ENCODE measurements around the gene CACNA2D1.

CACNA2D1 gene

DNA sequence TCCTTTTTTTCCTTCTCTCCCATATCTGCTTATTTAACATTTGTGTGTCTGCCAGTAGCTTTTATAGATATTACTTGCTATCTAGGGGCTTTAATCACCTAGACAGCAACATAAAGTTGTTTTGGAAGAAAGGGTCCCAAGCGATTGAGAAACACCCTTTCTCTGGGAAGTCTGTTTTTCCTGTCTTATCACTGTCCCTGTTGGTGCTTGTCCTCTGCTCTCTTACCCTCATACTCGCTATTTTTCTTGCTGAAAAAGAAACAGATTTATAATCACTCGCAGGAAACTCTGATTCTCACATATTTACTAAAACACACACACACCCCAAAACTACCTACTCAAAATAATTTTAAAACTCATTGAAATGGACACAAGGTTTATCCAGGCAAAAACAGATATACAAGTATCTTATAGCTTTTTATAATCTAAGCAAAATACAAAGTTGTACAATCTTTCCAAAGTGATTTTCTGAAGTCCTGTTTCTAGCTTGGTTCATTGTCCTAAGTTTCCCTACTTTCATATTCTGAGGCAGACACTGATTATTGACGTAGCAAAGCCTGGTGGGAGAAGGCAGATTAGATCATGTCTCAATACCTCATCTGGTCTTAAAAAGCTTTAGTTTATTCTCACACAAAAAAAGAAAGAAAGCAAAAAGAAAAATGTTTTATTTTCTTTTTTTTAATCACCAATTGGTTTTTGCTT is 157.3 kb downstream of the CACNA2D1 start:
- TF ChIP-seq, protein P1, sequence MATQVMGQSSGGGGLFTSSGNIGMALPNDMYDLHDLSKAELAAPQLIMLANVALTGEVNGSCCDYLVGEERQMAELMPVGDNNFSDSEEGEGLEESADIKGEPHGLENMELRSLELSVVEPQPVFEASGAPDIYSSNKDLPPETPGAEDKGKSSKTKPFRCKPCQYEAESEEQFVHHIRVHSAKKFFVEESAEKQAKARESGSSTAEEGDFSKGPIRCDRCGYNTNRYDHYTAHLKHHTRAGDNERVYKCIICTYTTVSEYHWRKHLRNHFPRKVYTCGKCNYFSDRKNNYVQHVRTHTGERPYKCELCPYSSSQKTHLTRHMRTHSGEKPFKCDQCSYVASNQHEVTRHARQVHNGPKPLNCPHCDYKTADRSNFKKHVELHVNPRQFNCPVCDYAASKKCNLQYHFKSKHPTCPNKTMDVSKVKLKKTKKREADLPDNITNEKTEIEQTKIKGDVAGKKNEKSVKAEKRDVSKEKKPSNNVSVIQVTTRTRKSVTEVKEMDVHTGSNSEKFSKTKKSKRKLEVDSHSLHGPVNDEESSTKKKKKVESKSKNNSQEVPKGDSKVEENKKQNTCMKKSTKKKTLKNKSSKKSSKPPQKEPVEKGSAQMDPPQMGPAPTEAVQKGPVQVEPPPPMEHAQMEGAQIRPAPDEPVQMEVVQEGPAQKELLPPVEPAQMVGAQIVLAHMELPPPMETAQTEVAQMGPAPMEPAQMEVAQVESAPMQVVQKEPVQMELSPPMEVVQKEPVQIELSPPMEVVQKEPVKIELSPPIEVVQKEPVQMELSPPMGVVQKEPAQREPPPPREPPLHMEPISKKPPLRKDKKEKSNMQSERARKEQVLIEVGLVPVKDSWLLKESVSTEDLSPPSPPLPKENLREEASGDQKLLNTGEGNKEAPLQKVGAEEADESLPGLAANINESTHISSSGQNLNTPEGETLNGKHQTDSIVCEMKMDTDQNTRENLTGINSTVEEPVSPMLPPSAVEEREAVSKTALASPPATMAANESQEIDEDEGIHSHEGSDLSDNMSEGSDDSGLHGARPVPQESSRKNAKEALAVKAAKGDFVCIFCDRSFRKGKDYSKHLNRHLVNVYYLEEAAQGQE (IDR thresholded peaks at IDR 0.05; ENCODE audit: insufficient read depth in 1 of 2, low read depth in 2 of 2, low read length in 2 of 2), result no peak
- TF ChIP-seq SIN3A (IDR thresholded peaks at IDR 0.05; ENCODE audit: borderline replicate concordance, insufficient read depth, low read length) (no peak), POLR2AphosphoS5 (IDR thresholded peaks at IDR 0.05; ENCODE audit: low read depth, low read length) (no peak), FOXP2 (optimal IDR thresholded peaks at IDR 0.05; ENCODE audit: borderline replicate concordance, extremely low read depth, extremely low read length, insufficient read depth) (no peak), TAF1 (IDR thresholded peaks at IDR 0.05; ENCODE audit: borderline replicate concordance, insufficient read depth, low read length) (no peak)

DNA sequence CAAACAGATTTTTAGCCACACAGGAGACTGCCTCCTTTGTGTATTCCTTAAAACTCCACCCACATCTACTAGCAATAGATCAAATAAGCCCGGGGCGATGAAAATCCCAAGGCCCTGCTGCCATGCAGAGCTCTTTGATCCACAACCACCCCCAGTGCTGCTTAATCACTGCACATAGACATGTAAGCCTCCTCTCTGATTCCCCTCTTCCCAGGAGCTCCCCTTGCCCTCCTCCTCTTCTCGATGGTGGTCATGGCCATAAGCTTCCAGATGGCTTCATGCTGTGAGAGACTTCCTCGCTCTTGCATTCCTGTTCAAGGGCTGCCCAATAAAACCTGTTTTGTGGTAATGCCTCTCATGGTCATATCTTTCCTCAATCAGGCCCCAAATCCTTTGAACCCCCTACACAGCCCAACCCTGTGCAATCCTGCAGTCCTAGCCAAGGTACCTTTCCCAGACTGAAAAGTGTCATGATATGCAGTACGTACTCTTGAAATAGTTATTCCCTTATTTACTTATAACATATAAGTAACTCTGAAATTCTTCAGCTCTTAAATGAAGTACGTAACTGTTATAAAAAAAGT is 158.5 kb downstream of the CACNA2D1 start:
- TF ChIP-seq FOXP2 (optimal IDR thresholded peaks at IDR 0.05; ENCODE audit: borderline replicate concordance, extremely low read depth, extremely low read length, insufficient read depth) (no peak), POLR2AphosphoS5 (IDR thresholded peaks at IDR 0.05; ENCODE audit: low read depth, low read length) (no peak), SIN3A (IDR thresholded peaks at IDR 0.05; ENCODE audit: borderline replicate concordance, insufficient read depth, low read length) (no peak)
- TF ChIP-seq, protein P1 (IDR thresholded peaks at IDR 0.05; ENCODE audit: insufficient read depth in 1 of 2, low read depth in 2 of 2, low read length in 2 of 2), result no peak

DNA sequence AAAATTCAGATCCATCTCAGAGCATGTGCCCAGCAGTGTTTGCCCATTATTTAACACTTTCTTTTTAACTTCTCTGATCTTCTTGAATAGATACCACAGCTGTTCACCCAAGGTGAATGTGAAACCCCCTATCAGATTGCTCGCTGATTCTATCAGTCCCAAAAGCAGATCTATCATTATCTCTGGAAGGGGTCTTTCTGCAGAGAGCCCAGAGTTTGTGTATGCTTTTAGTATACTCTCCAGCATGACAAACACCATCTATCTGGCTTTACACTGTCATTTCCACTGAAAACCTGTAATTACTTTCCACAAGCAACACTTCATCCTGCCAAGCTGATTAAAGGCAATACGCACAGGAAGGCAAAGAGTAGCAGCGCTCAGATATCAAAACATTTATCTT is 168.2 kb downstream of the CACNA2D1 start:
- TF ChIP-seq FOXP2 (optimal IDR thresholded peaks at IDR 0.05; ENCODE audit: borderline replicate concordance, extremely low read depth, extremely low read length, insufficient read depth), result no peak
- TF ChIP-seq SIN3A (IDR thresholded peaks at IDR 0.05; ENCODE audit: borderline replicate concordance, insufficient read depth, low read length), result no peak
- TF ChIP-seq, protein P1 (IDR thresholded peaks at IDR 0.05; ENCODE audit: insufficient read depth in 1 of 2, low read depth in 2 of 2, low read length in 2 of 2), result no peak
- no peak for TF ChIP-seq POLR2AphosphoS5 (IDR thresholded peaks at IDR 0.05; ENCODE audit: low read depth, low read length)
- TF ChIP-seq TAF1 (IDR thresholded peaks at IDR 0.05; ENCODE audit: borderline replicate concordance, insufficient read depth, low read length), result no peak

DNA sequence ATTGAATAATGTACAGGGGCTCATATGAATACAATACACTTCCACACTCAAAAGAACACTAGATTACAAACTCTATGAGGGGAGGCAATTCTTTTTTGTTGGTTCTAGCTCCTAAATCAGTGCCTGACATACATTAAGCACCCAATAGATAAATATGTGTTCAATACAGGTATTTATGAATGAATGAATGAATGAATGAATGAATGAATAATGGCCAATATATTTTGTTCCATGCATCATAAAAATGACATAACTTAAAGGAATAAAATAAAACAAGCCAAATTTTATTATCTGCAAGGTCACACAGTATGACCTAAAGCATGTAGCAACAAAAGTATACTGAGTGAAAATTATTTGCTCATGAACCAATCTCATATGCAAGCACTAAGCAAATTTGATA is 168.9 kb downstream of the CACNA2D1 start:
- TF ChIP-seq POLR2AphosphoS5 (IDR thresholded peaks at IDR 0.05; ENCODE audit: low read depth, low read length) (no peak), FOXP2 (optimal IDR thresholded peaks at IDR 0.05; ENCODE audit: borderline replicate concordance, extremely low read depth, extremely low read length, insufficient read depth) (no peak), SIN3A (IDR thresholded peaks at IDR 0.05; ENCODE audit: borderline replicate concordance, insufficient read depth, low read length) (no peak), TAF1 (IDR thresholded peaks at IDR 0.05; ENCODE audit: borderline replicate concordance, insufficient read depth, low read length) (no peak)
- TF ChIP-seq, protein P1 (IDR thresholded peaks at IDR 0.05; ENCODE audit: insufficient read depth in 1 of 2, low read depth in 2 of 2, low read length in 2 of 2), result no peak
